Endothelial cell of hepatic sinusoid (primary cell): ENCODE results near the gene SLC16A8.

Source experiments
- in situ Hi-C: cut with HindIII; loops from 2 replicates; pipeline ENCODE4 v1.10.0; 2017; ENCODE audit warnings: low sequenced_read_pairs

Gene SLC16A8

DNA sequence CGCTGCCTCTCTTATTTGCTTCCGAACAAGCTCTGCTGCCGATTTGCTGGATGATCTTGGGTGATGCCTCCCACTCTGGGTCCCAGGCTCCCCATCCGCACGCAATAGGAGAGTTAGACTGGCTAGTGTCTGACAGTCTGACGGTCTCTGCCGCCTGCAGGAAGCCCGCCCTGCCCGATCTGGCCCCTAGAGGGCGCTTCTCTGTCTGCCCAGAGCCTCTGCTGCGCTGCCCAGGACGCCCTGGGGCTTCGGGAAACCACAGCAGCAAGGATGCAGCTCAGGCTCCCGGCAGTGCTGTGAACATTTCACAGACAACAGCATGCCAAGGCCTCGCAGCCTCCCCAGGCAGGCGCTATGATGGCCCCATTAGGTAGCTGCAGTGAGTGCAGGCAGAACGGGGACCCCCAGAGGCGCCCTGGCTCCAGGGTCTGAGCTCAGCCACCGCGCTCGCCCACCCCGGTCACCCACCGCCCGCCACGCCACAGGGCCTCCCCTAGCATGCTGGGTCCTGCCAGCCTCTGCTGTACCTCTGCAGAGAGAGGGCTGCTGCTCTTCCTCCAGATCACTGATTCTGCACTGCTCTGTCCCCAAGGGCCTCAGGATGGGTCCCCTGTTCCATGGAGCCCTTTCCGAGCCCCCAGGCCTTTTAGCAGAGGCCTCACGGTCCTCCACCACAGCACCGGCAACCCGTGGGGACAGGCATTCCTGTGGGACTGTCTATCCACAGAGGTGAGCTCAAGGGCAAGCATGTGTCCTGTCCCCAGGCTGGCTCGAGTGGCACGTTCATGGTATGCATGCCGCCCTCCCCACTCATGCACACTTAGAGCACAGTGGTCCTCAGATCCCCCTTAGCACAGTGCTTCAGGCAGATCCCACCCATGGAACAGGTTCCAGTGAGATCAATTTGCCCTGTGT is 30.8 kb upstream of the SLC16A8 start:
- in situ Hi-C loops, result loop anchor here (5.0 kb wide), 1 partner anchor 58 kb away; no protein-coding TSS in a partner anchor

DNA sequence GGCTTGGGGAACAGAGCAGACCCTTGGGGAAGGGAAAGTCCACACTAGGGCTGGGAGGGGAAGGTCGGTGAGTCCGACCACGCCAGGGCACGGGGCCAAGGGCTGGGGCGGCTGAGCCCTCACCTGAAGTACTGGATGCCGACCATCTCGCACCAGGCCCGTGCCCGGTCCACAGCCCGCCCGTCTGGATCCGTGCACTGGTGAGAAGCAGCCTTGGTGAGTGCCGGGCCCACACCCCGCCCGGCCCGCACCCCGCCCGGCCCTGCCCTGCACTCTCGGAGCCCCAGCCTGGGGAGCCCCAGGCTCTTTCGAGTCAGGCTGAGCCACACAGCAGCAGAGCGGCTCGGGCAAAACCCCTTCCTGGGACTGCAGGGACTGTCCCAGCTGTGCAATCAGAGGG is 28.4 kb upstream of the SLC16A8 start:
- in situ Hi-C loops, result no loop called here

DNA sequence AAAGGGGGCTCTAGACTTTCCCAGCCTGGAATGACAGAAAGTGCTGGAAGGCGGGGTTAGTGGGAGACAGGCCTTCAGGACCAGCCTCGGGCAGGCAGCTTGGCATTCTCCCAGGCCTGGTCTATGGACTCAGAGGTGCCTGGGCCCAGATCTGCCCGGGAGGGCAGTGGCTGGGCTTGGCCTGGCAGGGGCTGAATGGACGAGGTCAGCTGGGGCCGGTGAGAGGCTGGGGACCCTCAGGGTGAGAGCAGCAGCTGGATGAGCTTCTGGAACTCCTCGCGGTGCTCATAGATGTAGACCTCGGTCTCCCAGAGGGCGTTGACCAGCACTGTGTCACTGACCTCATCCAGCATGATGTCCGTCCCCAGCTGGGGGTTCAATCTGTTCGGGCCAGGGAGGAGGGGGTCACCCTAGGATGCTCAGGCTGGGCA is 28.0 kb upstream of the SLC16A8 start:
- in situ Hi-C loops, result no loop called here

DNA sequence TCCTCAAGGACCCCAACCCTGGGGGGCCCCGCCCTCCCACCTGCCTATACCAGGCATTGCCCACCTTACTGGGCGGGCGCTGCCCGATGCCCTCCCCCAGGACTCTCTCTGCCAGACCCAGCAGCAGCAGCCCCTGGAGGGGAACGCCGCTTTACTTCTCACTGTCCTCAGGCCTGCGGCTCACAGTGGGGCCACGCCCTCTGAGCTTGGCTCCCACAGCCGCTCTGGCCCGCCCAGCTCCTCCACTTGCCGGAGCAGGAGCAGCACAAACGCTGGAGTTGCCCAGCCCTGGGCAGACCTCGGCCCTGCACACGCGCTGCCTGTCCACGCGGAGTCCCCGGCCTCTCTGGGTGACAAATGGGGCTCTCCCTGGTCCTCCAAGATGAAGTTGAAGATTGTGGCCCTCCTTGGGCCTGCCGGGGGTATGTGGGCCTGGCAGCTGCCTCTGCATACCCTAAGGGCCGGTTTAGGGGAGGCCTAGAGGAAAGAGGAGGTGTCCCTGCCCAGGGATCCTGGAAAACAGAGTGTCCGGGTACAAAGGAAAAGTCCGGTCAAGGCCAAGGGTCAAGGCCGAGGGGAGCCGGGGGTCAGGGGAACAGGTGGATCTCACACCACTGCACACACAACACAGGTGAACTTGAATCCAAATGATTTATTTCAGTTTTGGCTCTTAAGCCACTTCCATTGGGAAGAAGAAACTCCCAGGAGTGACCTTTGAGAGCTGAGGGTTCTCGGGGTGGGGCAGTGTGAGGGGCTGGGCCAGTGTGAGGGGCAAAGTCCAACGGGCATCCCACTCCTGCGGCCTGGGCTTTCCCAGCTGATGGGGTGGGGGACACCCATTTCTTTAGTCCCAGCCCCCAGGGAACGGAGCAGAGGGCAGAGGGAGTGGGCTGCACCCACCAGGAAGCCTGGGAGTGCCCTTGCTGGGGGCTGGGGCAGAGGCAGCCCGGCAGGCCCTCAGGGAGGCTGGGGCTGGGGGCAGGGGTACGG is 27.2 kb upstream of the SLC16A8 start:
- in situ Hi-C loops, result no loop called here

DNA sequence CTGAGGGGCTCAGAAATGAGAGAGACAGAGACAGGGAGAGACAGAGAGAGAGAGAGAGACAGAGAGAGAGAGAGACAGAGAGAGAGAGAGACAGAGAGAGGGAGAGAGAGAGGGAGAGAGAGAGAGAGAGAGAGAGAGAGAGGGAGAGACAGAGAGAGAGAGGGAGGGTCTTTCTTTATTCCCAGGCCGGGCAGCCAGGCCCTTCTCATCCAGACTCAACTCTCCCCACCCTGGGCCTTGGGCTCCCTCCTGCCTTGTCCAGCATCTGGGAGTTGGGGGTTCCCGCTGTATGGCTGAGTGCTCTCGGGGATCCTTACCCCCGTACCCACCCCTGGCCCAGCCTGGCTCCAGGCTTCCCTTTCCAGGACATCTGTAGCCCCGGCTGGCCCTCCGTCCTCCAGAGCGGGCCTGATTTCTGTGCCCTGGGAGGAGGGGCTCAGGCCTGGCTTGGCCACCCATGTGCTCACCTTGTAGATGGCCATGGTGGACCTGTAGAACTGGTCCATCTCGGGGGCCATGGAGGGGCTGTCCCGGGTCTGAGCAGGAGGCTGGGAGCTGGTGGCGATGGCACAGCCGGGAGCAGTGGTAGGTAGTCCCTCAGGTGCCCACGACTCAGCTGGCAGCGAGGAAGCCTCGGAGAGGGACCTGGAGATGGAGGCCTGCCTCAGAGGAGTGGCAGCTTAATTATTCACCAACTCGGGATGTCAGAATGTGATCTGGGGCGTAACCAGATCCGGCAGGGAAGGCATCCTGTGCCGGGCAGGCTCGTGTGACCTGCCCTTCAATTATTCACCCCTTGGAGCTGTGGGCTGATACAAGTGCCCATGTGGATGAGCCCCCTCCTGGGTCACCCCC is 26.3 kb upstream of the SLC16A8 start, which contains the start of gene BAIAP2L2:
TSS of gene BAIAP2L2 (minus strand) at position 677 of the 855 bp plus-strand sequence. CDS start at position 518, 159 bp downstream.
- in situ Hi-C loops, result no loop called here

DNA sequence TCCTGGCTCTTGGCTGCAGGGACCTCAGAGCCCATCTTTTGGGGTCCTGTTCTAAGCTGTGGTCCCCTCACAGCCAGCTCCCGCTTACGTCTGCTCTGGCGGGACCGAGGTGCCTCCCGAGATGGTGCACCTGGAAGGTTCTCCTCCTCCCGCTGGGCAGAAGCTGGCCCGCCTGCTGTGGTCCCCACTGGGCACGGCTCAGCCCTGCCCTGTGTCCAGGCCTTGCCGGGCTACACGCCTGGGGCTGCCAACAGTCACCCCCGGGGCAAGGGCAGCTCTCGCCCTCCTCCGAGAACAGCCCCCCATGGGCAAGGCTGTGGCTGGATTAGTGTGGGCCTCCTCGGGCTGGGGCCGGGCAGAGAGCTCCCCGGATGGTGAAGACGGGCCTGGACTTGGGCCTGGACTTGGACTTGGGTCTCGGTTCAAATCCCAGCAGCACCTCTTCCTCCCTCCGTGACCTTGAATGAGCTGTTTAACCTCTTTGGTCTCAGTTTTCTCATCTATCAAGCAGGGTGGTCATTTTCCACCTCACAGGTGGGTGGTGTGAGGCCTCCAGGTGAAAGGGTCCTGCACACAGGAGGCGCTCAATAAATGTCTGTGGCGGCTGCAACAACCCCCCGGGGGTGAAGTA is 25.5 kb upstream of the SLC16A8 start:
- in situ Hi-C loops, result no loop called here

DNA sequence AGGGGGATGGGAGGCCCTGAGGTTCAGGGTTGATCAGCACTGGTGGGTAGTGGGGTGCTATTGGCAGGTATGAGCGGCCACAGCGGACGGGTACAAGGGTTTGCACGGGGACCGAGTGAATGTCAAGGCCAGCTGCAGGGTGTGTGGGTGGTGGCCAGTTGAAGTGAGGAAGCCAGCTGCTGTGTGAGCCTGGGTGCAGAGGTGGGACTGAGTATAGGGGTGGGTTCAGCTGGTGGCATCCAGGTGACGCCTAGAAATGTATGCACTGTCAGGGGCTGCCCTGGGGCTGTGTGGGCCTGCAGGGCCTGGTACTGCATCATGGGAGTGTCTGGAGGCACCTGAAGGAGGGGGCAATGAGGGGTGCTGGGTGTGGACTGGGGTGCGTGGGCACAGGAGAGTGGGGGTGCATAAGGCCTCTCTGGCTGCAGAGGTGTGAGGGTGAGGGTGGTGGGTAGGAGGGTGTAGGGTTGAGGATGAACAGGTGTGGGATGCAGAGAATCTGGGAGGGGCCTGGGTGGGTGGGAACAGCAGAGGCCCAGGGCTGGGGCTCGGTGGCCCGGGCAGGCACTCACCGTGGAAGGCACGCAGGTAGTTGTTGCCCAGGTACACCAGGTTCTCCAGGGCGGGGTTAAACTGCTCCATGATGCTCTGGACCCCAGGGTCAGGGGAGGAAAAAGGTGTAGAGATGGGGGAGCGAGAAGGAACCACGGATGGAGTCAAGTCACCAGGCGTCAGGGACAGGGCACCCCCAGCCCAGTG is 24.8 kb upstream of the SLC16A8 start:
- in situ Hi-C loops, result no loop called here

DNA sequence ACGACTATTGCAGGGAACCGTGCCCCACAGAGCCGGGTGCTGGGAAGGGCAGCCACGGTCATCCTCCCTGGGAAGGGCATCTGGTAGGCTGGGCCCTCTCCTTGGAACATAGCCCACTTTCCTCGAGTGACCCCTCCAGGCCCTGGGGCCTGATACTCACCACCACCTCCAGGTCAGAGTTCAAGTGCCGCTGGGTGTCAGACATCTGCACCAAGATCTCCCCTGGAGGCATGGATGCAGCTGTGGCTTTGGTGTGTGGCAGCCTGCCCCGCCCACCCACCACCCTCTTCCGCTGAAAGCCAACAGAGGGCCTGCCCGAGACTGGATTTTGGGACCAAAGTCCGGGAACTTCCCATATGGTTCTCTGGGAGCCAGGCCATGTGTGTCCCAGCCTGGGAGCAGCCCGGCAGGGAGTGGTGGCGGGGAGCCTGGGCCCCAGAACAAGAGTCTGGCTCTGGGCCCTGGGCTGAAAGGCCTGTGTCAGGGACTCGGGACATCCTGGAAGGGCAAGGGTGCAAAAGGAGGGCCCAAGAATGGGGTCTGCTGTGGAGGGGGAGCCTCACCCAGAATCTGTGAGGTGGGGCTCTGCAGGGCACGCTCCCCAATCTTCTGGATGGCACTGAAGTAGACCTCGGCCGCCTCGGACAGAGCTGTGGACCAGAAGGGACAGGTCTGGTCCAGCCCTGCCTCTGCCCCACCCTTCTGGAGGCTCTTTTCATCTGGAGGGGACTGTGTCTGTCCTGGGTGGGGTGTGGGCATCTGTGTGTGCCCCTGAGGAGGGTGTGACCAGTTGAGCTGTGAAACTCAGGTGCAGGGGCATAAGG is 23.9 kb upstream of the SLC16A8 start:
- in situ Hi-C loops, result no loop called here

DNA sequence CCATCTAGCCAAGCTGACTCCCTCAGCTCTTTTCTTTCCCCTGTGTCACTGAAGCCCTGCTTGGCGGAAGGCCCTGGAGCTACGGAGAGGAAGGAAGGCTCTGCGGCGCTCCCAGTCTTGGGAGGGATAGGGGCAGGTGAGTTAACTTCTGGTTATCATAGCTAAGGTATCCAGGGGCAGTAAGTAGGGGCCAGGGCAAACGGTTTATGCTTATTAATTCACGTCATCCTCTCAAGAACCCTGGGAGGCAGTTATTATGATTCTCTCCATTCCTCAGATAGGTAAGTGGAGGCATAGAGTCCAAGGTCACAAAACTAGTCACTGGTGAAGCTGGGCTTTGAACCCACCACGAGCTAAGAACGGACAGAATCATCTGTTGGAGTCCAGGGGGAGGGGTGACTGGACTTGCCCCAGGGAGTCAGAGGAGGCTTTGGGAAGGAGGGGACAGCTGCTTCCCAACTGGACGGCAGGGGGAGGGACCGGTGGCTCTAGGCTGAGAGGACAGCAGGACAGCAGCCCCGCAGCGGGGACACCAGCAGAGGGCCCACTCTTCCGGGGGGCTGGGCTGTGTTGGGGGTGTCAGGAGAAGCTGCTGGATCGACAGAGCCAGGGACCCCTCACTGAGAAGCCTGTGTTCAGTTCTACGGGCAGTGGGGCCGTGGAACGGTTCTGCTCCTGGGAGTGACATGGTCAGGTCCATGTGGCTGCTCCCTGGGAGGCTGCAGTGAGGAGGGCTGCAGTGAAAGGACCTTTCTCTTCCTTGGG is 23.0 kb upstream of the SLC16A8 start:
- in situ Hi-C loops, result no loop called here

DNA sequence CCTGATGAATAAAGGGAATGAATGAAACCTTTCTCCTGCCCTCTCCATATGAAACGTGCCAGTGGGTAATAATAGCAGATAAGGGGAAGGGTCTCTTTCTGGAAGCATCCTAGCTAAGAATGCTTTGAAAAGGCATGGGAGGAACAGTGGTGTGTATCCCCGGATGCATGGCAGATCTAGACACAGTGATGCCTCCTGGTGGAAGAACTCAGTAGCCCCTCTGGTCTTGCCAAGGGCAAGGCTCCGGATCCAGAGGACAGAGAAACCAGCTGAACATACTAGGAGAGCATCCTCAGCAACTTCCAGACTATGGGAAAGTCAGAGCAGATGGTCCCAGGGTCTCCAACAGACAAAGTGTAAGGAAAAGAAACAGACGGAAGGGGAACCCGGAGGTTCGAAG is 20.1 kb upstream of the SLC16A8 start:
- in situ Hi-C loops, result no loop called here

DNA sequence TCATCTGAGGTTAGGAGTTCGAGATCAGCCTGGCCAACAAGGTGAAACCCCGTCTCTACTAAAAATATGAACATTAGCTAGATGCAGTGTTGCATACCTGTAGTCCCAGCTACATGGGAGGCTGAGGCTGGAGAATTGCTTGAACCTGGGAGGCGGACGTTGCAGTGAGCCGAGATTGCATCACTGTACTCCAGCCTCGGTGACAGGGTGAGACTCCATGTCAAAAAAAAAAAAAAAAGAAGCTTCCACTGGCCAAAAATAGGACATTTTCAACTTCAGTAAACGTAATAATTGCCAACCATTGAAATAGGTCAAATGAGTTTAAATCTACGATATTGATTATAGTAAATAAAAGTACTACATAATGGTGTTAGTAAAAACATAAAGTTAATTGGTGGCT is 19.7 kb upstream of the SLC16A8 start:
- in situ Hi-C loops, result no loop called here

DNA sequence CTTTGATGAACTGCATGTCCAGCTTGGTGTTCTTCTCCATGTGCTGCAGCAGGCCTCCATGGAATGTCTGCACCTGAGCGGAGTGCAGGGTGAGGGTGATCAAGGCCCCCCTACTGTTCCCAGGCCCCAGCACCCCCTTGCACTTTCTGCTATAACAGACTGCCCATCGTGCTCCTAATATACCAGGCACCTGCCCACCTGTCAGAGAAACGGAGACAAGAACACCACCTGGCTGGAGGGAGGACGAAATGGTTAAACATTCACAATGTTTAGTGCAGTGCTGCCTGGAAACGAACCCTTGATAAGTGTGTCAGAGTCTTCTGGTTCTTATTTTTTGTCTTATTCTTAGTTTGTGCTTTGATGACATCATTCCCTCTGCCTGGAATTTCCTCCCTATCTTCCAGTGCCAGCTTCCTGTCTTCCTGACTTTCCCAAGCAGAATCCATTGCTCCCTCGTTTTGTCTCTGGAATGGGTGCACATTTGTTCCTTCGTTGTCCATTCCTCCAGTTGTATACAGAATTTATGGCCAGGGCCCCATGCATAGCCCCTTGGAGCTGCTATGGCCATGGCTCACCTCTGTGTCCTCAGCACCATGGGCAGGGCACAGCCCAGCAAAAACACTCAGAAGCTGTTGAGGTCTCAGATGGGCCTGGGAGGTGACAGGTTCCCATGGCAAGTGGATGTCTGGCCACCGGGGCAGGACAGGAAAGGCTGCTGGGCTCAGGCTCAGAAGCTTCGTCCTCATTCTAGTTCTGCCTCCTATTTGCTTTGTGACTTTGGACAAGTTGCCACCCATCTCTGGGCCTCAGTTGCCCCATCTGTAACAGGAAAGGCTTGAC is 14.6 kb upstream of the SLC16A8 start:
- in situ Hi-C loops, result loop anchor here (10.0 kb wide), 1 partner anchor 134 kb away; no protein-coding TSS in a partner anchor

DNA sequence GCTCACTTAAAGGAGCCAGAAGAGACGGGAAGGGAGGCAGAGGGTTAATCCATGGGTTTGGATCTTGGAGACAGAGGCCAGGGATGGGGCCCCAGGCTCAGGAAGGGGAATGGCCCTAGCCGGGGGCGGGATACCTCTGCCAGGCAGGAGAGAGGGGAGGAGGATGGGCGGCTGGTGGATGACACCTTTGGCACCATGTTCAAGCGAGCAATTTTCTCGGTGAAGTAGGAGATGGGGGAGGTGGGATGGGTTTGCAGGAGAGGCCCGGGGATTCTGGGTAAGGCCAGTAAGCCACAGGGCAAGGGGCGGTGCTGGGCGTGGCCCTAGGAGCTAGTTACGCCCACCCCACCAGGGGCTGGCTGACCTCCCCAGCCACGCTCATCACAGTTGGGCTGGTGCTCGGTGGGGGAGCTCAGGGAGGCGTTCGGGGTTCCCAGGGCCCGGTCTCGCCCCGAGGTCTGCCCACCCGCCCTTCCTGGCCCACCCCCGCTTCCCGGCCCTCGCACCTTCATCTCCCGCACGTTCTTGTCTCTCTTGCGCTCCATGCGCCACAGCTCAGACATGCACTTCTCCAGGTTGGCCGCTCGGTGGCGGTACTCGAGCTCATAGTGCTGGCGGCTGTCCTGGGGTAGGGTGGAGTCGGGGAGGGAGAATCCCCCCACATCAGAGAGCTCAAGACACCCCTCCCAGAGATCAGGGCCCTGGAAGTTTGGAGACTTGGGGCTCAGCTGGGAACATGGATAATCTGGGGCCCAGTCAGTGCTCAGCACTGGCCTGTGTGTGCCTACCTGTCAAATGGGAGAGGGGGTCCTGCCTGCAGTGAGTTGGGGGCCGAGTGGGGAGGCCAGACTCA is 13.8 kb upstream of the SLC16A8 start:
- in situ Hi-C loops, result loop anchor here (10.0 kb wide), 1 partner anchor 133 kb away; no protein-coding TSS in a partner anchor

DNA sequence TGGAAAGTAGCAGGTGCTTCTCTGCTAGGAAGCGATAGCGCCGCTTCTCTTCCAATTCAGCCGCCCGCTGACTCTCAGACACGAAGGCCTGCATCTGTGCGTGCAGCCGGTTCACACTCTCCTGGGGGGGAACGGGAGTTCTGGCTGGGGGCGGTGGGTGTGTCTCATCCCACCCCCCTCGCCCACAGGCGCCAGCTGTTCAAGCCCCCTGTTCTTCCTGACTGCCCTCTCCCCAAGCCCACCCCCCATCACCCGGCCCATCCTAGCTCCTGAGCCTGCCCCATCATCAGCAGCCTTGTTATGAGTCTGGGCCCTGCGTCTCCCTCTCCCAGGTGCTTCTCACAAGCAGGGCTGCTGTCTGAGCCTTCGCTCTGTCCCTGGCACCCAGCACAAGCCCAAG is 13.1 kb upstream of the SLC16A8 start:
- in situ Hi-C loops, result loop anchor here (10.0 kb wide), 1 partner anchor 132 kb away; no protein-coding TSS in a partner anchor

DNA sequence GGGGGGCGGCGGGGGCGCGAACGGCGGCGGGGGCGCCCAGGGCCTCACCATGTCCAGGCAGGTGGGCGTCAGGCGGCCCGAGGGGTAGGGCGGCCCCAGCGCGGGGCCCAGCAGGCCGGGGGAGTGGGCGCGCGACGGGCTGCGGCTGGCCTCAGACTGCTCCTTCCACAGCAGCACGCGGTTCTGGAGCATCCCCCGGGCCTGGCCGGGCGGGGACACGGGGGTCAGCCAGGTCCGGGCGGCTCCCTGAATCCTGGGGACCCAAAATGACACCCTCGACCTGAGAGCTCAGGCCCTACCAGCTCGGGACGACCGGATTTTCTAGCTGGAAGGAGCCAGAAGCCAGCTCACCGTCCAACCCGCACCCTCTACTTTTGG is 5.5 kb upstream of the SLC16A8 start:
- in situ Hi-C loops, result no loop called here
